Stimulated activated CD4-positive, alpha-beta T cell treated with anti-CD3 and anti-CD28 coated beads, Interleukin-1b, Interleukin-23, amount 100 ng/mL, for 24 hours (primary cell): ENCODE data around the gene KLHL29.

Experiments used
- DNase-seq, 4 experiments: peaks; one replicate each; pipeline ENCODE4 v3.0.0-alpha.2; 2020; ENCODE audit warnings: low read depth in 4 of 4, low spot score in 1 of 4

Gene KLHL29

GRCh38 chr2:23589220-23589647 is 204.3 kb downstream of the KLHL29 start:
- no peak for DNase-seq

GRCh38 chr2:23589739-23590138 is 204.8 kb downstream of the KLHL29 start:
- DNase-seq, result no peak

- DNase-seq, result no peak
These were observed 205.4 kb downstream of the KLHL29 start for GRCh38 chr2:23590241-23590869.

- DNase-seq, result no peak
These were observed 206.1 kb downstream of the KLHL29 start for GRCh38 chr2:23591111-23591510.

- no peak for DNase-seq
These were observed 207.2 kb downstream of the KLHL29 start for GRCh38 chr2:23592061-23592685.

- no peak for DNase-seq
These were observed 208.1 kb downstream of the KLHL29 start for GRCh38 chr2:23592898-23593751.

GRCh38 chr2:23593752-23594459 is 208.9 kb downstream of the KLHL29 start:
- DNase-seq, result no peak

- no peak for DNase-seq
These were observed 209.5 kb downstream of the KLHL29 start for GRCh38 chr2:23594460-23594825.

- DNase-seq, result no peak
These were observed 210.0 kb downstream of the KLHL29 start for GRCh38 chr2:23595021-23595420.

- no peak for DNase-seq
These were observed 210.7 kb downstream of the KLHL29 start for GRCh38 chr2:23595601-23596251.

GRCh38 chr2:23596316-23596885 is 211.4 kb downstream of the KLHL29 start:
- no peak for DNase-seq

GRCh38 chr2:23597687-23598086 is 212.7 kb downstream of the KLHL29 start:
- no peak for DNase-seq

GRCh38 chr2:23599006-23599405 is 214.0 kb downstream of the KLHL29 start:
- DNase-seq, result no peak

- no peak for DNase-seq
These were observed 214.7 kb downstream of the KLHL29 start for GRCh38 chr2:23599667-23600066.

GRCh38 chr2:23600346-23600745 is 215.4 kb downstream of the KLHL29 start:
- no peak for DNase-seq

- DNase-seq, result no peak
These were observed 216.5 kb downstream of the KLHL29 start for GRCh38 chr2:23601301-23601965.

GRCh38 chr2:23602116-23602515 is 217.1 kb downstream of the KLHL29 start:
- no peak for DNase-seq

GRCh38 chr2:23603156-23603555 is 218.2 kb downstream of the KLHL29 start:
- DNase-seq, result no peak

GRCh38 chr2:23603581-23603980 is 218.6 kb downstream of the KLHL29 start:
- no peak for DNase-seq

- no peak for DNase-seq
These were observed 219.8 kb downstream of the KLHL29 start for GRCh38 chr2:23604731-23605130.
